Suppressor macrophage (primary cell): Measurements from ENCODE around the gene TMEM126A.
"Not testable (repeated sequence)": the region's sequence is repeated elsewhere in the genome, so short reads cannot be mapped to it uniquely, and the experiment has no call there.

ENCODE experiments used
- DNase-seq, 4 experiments: peaks; one replicate each; pipeline ENCODE4 v3.0.0-alpha.2; 2020 to 2022
- total RNA-seq, 17 experiments: gene quantifications; one replicate each; lab custom pipeline; 2026; ENCODE audit warnings: mixed read lengths in 6 of 17, inconsistent platforms in 3 of 17; lab: John Stamatoyannopoulos, UW

TMEM126A gene
- 14.1 to 32.9 (median 21.3) reads per million in 17 experiments for total RNA-seq

DNA sequence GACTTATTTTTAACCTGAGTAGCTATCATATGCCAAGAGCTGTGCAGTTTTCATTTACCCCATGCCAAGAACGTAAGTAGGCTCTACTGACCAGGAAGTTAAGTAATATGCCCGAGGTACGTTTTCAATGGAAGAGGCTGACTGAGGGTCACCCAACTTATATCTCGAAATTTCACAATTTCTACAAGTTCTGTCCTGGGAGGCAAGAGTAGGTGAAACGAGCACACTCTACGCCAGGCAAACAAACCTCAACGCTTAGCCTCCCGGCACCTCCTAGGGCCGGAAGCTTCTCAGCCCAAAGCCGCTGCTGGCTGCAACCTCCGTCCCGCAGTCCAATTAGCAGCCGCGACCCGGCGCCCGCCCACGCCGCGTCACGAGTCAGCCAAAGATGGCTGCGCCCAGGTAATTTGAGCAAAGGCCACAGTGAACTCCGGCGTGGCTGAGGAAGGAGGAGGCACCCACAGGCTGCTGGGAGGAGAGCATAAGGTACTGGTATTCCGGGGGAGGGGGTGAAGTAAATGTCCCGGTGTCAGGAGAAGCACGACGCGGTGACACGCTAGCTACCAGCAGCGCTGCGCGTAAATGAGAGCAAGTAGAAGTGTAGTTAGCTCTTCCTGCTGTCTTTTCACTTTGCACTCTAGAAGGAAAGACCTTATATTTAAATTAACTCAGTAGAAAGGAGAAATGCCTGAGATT is at the start of gene TMEM126A:
Gene TMEM126A, plus strand, starts transcription at position 364 of the 696 bp plus-strand sequence. CDS start 2,289 bp downstream, outside the sequence.
- DNase-seq, result peak; percentile 91 to 96 (median 94)

DNA sequence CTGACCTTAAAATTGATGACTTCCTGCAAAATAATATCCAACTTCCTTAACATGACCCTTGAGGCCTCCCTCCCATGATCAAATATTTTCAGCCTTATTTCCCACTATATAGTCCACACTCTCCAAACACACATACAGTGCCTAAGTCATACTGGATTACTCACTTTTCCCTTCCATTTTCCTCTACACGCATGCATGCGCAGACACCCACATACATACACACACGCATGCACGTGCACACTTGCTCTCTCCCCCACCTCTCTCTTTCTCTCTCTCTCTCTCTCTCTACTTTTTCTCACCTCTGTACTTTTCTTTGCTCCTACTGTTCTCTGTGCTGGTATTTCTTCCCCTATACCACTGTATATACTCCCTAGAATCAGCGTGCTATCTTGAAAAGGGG is 48.7 kb upstream of the TMEM126A start:
- DNase-seq, result no peak

DNA sequence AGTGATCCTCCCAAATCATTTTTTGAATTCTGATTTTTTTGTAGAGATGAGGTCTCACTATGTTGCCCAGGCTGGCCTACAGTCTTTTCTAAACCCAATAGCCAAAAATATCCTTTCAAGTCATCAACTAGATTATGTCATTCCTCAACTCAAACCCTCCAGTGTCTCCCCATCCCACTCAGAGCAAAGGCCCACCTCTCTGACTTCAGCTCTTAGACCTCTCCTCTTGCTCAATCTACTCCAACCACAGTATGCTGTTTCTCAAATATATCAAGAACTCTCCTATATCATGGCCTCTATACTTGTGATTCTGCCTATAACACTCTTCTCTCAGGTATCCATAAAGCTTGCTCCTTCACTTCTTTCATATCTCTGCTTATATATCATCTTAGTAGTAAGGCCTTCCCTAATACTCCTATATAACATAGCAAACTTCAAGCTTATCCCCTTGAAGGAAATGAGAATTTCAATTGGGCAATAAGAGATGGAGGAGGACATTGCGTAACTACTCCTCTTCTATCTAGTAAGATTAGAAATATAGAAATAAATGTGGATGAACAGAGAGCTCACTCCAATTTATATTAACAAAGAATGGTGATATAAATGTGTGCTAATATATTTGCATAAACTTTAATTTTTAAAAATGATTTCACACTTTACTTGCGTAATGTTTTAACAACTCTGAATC is 45.1 kb upstream of the TMEM126A start:
- peak; percentile 27 to 66 (median 61) for DNase-seq

DNA sequence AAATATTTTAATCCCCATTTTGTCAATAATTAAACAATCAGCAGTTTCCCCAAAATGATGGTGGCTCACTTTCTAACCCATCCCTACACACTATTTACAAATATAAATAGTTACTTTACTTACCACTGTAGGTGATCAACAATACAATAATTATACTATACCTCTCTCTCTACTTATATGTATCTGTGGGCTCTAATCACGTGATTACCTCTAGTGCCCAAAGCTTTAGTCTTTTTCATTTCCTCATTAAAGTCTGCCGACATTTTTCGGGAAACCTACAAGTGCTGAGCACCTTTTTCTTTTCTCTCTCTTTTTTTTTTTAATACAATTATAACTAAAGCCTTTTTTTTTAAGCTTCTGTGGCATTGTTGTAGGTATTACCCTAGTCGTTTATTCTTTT is 44.5 kb upstream of the TMEM126A start:
- DNase-seq, result no peak

DNA sequence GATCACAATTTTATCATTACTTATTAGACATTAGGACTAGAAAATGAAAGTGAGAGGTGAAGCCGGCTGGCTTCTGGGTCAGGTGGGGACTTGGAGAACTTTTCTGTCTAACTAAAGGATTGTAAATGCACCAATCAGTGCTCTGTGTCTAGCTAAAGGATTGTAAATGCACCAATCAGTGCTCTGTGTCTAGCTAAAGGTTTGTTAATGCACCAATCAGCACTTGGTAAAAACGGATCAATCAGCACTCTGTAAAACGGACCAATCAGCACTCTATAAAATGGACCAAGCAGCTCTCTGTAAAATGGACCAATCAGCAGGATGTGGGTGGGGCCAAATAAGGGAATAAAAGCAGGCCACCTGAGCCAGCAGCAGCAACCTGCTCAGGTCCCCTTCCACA is 41.5 kb upstream of the TMEM126A start:
- DNase-seq, result not testable (repeated sequence)

DNA sequence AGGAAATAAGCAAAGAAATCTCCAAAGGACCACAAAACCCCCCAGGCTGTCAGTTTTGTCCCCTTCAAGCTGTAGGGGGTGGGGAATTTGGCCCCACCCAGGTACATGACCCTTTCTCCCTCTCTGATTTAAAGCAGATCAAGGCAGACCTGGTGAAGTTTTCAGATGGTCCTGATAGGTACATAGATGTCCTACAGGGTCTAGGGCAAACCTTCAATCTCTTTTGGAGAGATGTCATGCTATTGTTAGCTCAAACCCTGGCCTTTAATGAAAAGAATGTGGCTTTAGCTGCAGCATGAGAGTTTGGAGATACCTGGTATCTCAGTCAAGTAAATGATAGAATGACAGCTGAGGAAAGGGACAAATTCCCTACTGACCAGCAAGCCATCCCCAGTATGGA is 39.1 kb upstream of the TMEM126A start:
- not testable (repeated sequence) for DNase-seq

DNA sequence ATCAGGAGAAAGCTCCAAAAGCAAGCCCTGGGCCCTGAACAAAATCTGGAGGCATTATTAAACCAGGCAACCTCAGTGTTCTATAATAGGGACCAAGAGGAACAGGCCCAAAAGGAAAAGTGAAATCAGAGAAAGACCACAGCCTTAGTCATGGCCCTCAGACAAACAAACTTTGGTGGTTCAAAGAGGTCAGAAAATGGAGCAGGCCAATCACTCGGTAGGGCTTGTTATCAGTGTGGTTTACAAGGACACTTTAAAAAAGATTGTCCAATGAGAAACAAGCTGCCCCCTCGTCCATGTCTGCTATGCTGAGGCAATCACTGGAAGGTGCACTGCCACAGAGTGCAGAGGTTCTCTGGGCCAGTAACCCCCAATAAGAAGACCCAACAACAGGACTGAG is 38.5 kb upstream of the TMEM126A start:
- DNase-seq, result not testable (repeated sequence)

DNA sequence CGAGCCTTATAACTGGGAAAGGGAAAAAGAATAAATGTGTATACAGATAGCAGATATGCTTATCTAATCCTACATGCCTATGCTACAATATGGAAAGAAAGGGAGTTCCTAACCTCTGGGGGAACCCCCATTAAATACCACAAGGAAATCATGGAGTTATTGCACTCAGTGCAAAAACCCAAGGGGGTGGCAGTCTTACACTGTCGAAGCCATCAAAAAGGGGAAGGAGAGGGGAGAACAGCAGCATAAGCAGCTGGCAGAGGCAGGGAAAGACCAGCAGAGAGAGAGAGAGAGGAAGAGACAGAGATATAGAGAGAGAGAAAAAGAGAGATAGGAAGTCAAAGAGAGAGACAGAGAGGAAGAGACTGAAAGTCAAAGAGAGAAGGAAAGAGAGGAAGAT is 36.1 kb upstream of the TMEM126A start:
- DNase-seq, result peak; percentile 36 to 61 (median 58)

DNA sequence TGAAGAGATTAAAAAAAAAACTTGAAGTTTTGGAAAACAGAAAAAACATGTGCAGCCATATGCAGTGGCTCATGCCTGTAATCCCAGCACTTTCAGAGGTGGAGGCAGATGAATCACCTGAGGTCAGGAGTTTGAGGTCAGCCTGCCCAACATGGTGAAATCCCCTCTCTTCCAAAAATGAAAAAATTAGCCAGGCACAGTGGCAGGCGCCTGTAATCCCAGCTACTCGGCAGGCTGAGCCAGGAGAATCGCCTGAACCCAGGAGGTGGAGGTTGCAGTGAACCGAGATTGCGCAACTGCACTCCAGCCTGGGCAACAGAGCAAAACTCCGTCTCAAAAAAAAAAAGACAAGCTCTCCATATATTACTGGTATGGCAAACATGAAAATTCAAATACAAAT is 28.3 kb upstream of the TMEM126A start:
- no peak for DNase-seq

DNA sequence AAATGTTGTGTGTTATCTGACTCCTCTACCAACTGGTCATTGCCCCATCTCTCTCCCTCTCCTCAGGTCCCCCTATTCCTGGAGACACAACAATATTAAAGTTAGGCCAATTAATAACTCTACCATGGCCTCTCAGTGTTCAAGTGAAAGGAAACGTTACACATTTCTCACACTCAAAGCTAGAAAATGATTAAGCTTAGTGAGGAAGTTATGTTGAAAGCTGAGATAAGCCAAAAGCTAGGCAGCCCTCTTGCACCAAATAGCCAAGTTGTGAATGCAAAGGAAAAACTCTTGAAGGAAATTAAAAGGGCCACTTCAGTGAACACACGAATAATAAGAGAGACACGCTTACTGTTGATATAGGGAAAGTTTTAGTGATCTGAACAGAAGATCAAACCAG is 27.5 kb upstream of the TMEM126A start:
- DNase-seq, result no peak

DNA sequence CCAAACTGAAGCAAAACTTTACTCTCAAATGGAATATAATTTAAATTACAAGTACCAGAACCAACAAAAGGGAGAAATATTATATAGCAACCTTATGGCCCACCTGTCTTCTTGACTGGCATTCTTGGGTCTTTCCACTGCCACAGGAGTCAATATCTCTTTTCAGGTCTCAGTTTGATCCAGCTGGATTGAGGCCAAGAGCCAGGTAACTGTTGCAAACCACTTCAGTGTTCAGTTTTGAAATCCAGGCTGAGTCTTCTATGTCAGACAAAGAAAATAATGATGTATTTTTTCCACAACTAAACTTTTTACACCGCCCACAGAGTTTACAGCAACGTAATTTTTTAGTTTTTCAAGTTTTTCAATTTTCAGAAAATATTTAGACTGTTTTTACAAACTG is 21.3 kb upstream of the TMEM126A start:
- no peak for DNase-seq

DNA sequence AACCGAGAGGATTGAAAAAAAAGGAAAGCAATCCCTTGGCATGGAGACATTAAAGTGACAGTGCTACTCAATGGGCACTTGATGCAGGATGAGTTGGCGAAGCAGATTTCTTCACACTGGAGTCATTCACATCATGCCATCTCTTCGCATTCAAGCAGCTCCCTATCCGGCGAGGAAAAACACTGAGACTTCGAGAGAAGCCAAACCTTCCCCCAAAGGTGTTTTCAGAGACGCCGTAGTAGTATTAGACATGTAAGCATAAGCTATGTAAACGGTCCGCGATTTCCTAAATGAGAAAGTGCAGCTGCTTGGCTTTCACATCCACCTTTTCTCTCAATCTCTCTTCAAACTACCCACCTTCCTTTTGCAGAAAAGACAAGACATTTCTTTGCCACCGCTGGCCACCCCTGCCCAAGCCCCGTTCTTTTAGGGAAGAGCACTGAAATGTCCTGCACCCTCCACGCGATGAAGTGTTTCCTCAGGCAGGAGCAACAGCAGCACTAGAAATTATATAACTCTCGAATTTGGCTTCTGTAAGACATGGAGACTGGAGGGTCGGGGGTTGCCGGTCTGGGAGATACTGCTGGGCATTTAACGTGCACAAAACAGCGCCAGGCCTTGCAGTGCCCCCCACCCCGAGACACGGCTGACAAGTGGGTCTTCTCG is 20.3 kb upstream of the TMEM126A start, which contains the start of gene DLG2:
Gene DLG2, minus strand, starts transcription at position 13 of the 666 bp plus-strand sequence.
- peak; percentile 12 to 46 (median 34) for DNase-seq

DNA sequence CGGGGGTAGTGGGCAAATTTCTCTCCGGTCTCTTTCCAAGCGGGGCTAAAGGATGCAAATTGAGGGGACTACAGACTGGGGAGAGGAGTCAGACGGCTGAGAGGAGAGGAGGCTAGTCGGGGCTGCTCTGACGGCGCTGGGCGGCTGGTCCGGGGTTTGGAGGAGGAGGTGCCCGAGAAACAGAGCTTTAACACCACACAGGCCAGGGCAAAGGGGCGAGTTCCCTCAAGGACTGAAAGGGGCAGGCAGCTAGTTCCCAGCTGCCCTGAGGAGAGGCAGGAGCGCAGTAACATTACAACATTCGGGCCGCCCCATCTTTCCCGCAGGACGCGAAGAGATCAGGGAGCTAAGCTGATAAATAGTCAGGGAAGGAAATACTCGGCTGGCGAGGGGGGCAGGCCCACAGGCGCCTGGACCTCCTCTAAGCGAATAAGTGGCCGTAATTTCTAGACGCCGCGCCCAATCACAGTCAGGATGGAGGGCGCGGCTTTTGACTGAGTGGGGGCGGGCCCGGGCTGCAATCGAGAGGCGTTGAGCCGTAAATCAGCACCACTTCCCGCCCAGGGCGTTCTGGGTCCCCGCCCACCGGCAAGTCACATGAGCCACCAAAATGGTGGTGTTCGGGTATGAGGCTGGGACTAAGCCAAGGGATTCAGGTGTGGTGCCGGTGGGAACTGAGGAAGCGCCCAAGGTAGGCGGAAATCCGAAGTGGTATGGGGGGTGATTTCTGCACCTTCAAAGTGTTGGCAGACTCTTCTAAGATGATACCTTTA is 19.6 kb upstream of the TMEM126A start, which contains the start of gene TMEM126B:
Gene TMEM126B, plus strand, starts transcription at position 596 of the 773 bp plus-strand sequence. Its CDS starts 15 bp downstream, at position 611.
- DNase-seq, result peak; percentile 98

DNA sequence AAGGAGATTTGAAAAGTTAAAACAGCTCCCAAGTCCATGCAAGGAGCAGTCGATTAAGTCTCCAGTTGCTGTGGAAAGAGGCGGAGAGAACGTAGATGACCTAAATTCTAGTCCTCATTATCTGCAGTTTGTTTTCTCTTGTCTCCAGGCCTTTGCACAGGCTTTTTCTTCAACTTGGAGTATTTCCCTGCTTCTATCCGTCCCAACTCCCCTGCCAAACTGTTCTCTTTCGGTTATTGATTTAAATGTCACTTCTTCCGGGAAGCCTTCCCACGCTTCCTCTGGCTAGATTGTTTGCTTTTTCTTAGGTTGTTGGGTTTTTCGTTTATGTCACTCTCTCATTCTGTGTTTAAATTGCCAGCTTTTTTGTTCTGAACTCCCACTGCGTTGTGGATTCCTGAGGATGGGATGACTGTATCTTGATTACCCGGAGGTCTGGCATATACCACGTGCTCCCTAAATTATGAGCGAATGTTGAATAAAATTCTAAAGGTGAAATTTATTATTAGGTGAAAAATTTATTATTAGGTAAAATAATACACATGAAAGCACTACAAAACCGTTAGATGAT is 18.9 kb upstream of the TMEM126A start:
- DNase-seq, result peak; percentile 9 to 39 (median 26)

DNA sequence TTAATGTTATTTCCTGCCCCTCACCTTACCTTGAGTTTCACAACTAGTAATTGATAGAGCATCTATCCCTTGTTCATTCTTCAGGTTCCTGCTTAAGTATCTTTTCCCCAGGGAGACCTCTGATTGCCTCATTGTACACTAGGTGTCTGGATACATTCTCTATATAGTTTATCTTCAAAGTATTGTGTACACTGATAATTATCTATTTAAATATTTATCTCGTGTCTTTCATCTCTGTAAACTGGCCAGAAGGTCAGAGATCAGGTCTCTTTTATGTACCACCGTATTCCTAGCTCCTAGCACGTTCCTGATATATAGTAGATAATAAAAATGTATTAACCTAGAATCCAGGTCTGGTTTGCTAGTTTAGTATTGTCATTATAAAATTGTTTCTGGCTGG is 13.0 kb upstream of the TMEM126A start:
- DNase-seq, result no peak

DNA sequence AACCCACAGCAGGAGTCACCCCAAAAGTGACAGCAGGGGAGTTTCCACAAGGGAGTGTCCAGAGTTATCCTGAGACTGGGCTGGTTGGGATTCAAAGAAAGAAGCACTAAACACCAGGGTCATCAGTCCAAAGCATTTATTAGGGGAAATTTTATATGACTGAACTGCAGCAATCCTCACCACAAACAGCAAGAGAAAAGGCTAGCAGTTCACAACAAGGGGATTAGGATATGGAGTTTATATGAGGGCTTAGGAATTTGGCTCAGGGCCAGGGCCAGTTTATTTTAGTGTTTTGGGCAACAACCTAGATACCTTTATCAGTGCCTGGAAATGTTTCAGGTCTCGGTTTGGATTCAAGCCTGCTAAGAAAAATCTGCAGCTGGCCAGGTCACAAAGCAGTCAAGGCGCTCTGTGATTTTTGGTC is 4.6 kb upstream of the TMEM126A start:
- no peak for DNase-seq

DNA sequence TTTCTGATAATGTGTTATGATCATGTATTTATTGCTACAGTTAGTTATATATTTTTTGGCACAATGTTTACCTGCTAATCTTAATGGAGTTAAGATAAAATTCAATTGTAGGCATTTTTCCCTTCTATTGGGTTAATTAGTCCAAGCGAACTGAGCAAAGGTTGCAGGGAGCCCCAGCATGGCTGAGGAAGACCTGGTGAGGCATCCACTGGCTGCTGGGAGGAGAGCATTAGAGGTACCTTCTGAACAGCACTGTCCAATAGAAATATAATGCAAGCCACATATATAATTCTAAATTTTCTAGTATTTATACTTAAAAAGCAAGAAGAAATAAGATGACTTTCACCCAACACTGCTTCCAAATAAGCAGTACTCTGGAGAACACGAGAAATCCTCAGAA is 689 bp upstream of the TMEM126A start:
- DNase-seq, result no peak

DNA sequence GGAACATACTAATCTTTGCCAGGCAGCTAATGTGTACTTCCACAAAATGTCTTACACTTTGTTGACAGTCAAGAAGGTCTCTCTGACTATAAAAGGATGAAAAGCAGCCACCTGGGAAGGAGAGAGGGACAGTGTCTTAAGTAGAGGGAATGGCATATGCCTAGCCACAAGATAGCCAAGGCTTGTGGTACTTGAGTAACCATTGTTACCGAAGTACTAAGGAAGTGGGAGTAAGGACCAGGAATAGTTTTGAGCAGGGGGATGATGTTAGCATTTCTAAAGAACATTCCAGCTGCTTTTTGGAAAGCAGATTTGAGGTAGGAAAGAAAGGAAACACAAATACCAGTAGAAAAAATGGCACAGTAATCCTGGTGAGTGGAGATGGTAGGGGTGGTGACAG is 3.4 kb downstream of the TMEM126A start:
- no peak for DNase-seq

DNA sequence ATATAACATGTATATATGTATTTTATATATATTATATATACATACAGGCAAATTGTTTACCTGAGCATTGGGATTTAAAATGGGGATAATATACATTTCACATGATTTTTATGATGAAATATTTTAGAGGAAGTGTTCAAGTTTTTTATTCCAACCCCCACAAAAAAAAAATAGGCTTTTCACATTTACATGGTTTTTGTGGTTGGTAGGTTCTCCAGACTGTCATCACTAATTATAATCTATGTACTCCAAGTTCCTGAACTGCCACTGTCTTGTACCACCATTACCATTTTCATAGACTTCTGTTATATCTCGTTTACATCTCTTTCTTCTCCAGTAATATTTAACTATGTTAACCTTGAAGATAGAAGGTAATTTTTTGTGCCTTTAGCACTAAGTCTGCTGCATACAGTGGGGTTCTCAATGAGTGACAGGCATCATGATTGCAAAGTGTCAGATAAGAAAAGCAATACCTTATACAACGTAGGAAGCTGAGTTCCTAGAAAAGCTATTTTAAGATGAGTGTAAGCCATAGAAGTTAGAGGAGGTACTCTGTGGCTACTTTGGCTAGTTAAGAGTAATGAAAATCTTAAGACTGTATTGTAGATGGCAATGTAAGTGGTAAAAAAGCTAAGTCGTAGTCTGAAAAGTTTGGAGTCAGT is 5.2 kb downstream of the TMEM126A start:
- peak in 2 of 4 experiments; percentile 36 to 52 for DNase-seq

DNA sequence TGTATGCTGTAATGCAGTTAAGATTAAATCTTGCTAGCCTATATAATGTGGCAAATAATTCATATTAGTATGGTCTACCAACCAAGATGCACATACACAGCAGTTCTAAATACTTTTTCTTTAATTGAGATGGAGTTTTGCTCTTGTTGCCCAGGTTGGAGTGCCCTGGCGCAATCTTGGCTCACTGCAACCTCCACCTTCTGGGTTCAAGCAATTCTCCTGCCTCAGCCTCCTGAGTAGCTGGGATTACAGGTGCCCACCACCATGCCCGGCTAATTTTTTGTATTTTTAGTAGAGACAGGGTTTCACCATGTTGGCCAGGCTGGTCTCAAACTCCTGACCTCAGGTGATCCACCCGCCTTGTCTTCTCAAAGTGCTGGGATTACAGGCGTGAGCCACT is 6.6 kb downstream of the TMEM126A start:
- DNase-seq, result not testable (repeated sequence)

DNA sequence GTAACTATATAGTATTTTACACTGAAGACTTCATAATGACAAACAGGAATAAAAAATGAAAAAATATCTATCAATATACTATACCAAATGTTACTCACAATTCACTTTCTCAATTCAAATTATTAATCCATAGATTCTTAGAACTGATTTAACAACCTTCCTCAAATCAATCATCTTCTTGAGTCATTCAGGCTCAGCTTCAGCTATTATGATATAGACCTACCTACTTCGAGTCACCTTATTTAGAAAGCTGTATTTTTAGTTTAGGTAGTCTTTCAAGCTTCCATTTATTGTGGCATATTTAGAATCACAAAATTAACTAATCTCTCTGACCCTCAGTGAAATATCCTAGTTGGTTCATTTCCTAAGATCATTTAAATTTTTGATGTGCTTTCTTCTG is 9.0 kb downstream of the TMEM126A start:
- no peak for DNase-seq

DNA sequence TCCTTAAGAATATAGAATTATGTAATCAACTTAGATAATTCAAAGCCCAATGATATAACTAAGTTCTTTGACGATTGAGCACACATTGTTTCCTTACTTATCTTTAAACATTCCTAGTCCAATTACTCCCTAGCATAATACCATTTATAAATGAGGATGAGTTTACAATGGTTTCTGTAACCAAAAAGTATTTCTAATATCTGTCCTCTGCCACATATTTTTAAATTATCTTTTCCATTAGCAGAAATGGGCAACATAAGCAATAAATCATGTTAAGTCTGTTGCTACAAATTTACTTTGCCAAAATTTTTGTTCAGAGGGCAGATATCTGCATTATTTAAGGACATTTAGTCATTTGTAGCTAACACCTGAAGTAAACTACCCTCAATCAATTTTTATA is 10.4 kb downstream of the TMEM126A start:
- no peak for DNase-seq
